ENCODE measurements around the gene MAPT.

MAPT gene

DNA sequence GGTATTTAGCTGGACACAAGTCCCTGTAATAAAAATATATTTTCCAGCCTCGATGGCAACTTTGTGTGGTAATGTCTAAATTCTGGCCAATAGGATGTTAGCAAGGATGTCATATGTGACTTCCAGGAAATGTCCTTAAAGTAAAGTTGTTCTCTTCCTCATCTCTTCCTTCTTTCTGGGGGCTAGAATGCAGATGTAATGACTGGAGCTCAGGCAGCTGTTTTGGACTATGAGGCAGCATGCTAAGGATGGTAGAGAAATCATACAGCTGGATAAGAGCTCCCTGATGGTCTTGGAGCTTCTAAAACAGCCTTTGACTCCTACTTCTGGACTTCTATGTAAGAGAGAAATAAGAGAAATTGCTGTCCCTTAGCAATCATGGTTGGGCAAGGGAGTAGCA is 16.9 kb upstream of the MAPT start:
- no peaks in the 10 kb centered on the region for H3K36me3 ChIP-seq (ENCODE audit: control insufficient read depth, low read length)
- no peaks in the 10 kb centered on the region for H3K9me3 ChIP-seq (ENCODE audit: control insufficient read depth, insufficient read depth, low read length)
- no peaks in the 10 kb centered on the region for H3K9me2 ChIP-seq (replicated peaks; ENCODE audit: control insufficient read depth, low read length)
- H3K27ac ChIP-seq (ENCODE audit: low read depth, low read length): no peak overlapping the region
- H4K20me1 ChIP-seq (ENCODE audit: control insufficient read depth, insufficient read depth, low read depth, low read length): no peaks in the 10 kb centered on the region
- TF ChIP-seq, protein P1, sequence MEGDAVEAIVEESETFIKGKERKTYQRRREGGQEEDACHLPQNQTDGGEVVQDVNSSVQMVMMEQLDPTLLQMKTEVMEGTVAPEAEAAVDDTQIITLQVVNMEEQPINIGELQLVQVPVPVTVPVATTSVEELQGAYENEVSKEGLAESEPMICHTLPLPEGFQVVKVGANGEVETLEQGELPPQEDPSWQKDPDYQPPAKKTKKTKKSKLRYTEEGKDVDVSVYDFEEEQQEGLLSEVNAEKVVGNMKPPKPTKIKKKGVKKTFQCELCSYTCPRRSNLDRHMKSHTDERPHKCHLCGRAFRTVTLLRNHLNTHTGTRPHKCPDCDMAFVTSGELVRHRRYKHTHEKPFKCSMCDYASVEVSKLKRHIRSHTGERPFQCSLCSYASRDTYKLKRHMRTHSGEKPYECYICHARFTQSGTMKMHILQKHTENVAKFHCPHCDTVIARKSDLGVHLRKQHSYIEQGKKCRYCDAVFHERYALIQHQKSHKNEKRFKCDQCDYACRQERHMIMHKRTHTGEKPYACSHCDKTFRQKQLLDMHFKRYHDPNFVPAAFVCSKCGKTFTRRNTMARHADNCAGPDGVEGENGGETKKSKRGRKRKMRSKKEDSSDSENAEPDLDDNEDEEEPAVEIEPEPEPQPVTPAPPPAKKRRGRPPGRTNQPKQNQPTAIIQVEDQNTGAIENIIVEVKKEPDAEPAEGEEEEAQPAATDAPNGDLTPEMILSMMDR (IDR thresholded peaks at IDR 0.05; ENCODE audit: low read depth, low read length, poor library complexity, severe bottlenecking): no peak
- TF ChIP-seq EZH2phosphoT487 (IDR thresholded peaks at IDR 0.05; ENCODE audit: borderline replicate concordance, low read length): no peak
- peaks cover 6% of the 10 kb centered on the region for H3K27me3 ChIP-seq (ENCODE audit: control insufficient read depth, low read length)
- H3K4me2 ChIP-seq (ENCODE audit: low read length): no peak overlapping the region
- H3K4me1 ChIP-seq (ENCODE audit: control insufficient read depth, low read length): no peaks in the 10 kb centered on the region
- H3K79me2 ChIP-seq (ENCODE audit: control insufficient read depth, low read length): no peaks in the 10 kb centered on the region
- H3F3A ChIP-seq (ENCODE audit: control insufficient read depth, insufficient read depth): no peaks in the 10 kb centered on the region
- no peak overlapping the region for H3K4me3 ChIP-seq (ENCODE audit: low read length)

DNA sequence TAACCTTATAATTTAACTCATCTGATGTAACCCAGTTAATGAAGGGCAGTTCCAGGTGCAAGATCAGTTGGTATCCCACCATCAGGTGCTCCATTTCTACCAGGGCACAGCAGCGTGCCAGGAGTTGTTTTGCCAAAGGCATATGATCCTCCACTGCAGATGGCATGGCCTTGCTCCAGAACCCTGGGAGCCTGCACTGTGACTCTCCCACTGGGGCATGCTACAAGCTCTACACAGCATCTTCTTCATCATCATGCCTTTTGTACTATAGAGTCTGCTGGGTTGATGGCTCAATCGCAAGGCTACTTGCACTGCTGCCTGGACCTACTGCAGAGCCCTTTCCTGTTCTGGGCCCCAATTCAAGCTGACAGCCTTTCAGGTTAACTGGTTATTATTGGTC is 11.3 kb upstream of the MAPT start:
- H3K27me3 ChIP-seq (ENCODE audit: control insufficient read depth, low read length): no peaks in the 10 kb centered on the region
- no peaks in the 10 kb centered on the region for H3K79me2 ChIP-seq (ENCODE audit: control insufficient read depth, low read length)
- H3K36me3 ChIP-seq (ENCODE audit: control insufficient read depth, low read length): no peaks in the 10 kb centered on the region
- H3K4me3 ChIP-seq (ENCODE audit: low read length): no peak overlapping the region
- no peak overlapping the region for H3K27ac ChIP-seq (ENCODE audit: low read depth, low read length)
- H3F3A ChIP-seq (ENCODE audit: control insufficient read depth, insufficient read depth): no peaks in the 10 kb centered on the region
- no peaks in the 10 kb centered on the region for H3K9me2 ChIP-seq (replicated peaks; ENCODE audit: control insufficient read depth, low read length)
- H3K4me1 ChIP-seq (ENCODE audit: control insufficient read depth, low read length): no peaks in the 10 kb centered on the region
- no peak overlapping the region for H3K4me2 ChIP-seq (ENCODE audit: low read length)
- no peak for TF ChIP-seq EZH2phosphoT487 (IDR thresholded peaks at IDR 0.05; ENCODE audit: borderline replicate concordance, low read length)
- TF ChIP-seq, protein P1 (IDR thresholded peaks at IDR 0.05; ENCODE audit: low read depth, low read length, poor library complexity, severe bottlenecking): no peak
- no peaks in the 10 kb centered on the region for H4K20me1 ChIP-seq (ENCODE audit: control insufficient read depth, insufficient read depth, low read depth, low read length)
- H3K9me3 ChIP-seq (ENCODE audit: control insufficient read depth, insufficient read depth, low read length): no peaks in the 10 kb centered on the region

DNA sequence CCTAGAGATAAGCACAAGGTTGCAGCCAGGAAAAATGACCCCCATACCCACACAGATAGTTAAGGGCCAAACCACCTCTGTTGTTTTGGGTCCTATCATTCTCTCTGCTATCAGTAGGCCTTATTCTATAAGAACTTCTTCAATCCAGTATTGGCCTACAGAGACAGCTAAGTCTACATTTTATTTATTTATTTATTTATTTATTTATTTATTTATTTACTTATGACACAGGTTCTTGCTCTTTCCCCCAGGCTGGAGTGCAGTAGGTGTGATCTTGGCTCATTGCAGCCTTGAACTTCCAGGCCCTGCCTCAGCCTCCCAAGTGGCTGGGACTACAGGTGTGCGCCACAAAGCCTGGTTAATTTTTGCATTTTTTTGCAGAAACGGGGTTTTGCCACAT is 7.5 kb upstream of the MAPT start:
- no peaks in the 10 kb centered on the region for H3F3A ChIP-seq (ENCODE audit: control insufficient read depth, insufficient read depth)
- peaks cover 11% of the 10 kb centered on the region for H3K27me3 ChIP-seq (ENCODE audit: control insufficient read depth, low read length)
- H3K4me1 ChIP-seq (ENCODE audit: control insufficient read depth, low read length): no peaks in the 10 kb centered on the region
- no peak overlapping the region for H3K27ac ChIP-seq (ENCODE audit: low read depth, low read length)
- no peaks in the 10 kb centered on the region for H4K20me1 ChIP-seq (ENCODE audit: control insufficient read depth, insufficient read depth, low read depth, low read length)
- H3K4me2 ChIP-seq (ENCODE audit: low read length): no peak overlapping the region
- H3K9me3 ChIP-seq (ENCODE audit: control insufficient read depth, insufficient read depth, low read length): no peaks in the 10 kb centered on the region
- H3K79me2 ChIP-seq (ENCODE audit: control insufficient read depth, low read length): no peaks in the 10 kb centered on the region
- no peaks in the 10 kb centered on the region for H3K9me2 ChIP-seq (replicated peaks; ENCODE audit: control insufficient read depth, low read length)
- H3K4me3 ChIP-seq (ENCODE audit: low read length): no peak overlapping the region
- TF ChIP-seq, protein P1 (IDR thresholded peaks at IDR 0.05; ENCODE audit: low read depth, low read length, poor library complexity, severe bottlenecking): no peak
- TF ChIP-seq EZH2phosphoT487 (IDR thresholded peaks at IDR 0.05; ENCODE audit: borderline replicate concordance, low read length): no peak
- no peaks in the 10 kb centered on the region for H3K36me3 ChIP-seq (ENCODE audit: control insufficient read depth, low read length)

DNA sequence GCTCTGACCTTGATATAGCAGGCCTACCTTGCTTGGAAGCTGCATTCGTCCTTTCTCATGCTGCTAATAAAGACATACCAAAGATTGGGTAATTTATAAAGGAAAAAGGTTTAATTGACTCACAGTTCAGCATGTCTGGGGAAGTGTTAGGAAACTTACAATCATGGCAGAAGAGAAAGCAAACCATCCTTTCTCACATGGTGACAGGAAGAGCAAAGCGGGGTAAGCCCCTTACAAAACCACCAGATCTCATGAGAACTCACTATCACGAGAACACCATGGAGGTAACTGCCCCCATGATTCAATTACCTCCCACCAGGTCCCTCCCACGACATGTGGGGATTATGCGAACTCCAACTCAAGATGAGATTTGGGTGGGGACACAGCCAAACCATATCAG is 6.0 kb upstream of the MAPT start:
- Histone ChIP-seq H3K4me1 (ENCODE audit: control insufficient read depth, low read length) (no peaks in the 10 kb centered on the region), H3K27ac (ENCODE audit: low read depth, low read length) (no peak overlapping the region), H3K9me3 (ENCODE audit: control insufficient read depth, insufficient read depth, low read length) (no peaks in the 10 kb centered on the region), H3K36me3 (ENCODE audit: control insufficient read depth, low read length) (no peaks in the 10 kb centered on the region), H3K4me2 (ENCODE audit: low read length) (no peak overlapping the region), H3K79me2 (ENCODE audit: control insufficient read depth, low read length) (no peaks in the 10 kb centered on the region), H4K20me1 (ENCODE audit: control insufficient read depth, insufficient read depth, low read depth, low read length) (no peaks in the 10 kb centered on the region), H3K4me3 (ENCODE audit: low read length) (no peak overlapping the region), H3K27me3 (ENCODE audit: control insufficient read depth, low read length) (peaks cover 15% of the 10 kb centered on the region), H3K9me2 (replicated peaks; ENCODE audit: control insufficient read depth, low read length) (no peaks in the 10 kb centered on the region), H3F3A (ENCODE audit: control insufficient read depth, insufficient read depth) (no peaks in the 10 kb centered on the region)
- TF ChIP-seq, protein P1 (IDR thresholded peaks at IDR 0.05; ENCODE audit: low read depth, low read length, poor library complexity, severe bottlenecking): no peak
- no peak for TF ChIP-seq EZH2phosphoT487 (IDR thresholded peaks at IDR 0.05; ENCODE audit: borderline replicate concordance, low read length)
